Hypothalamus (tissue), 51 donors: ENCODE results near the gene MYLK.

ENCODE experiments used
- DNase-seq, 51 donors: peaks; one replicate each; lab custom pipeline; 2025; lab: John Stamatoyannopoulos, UW

Gene MYLK

DNA sequence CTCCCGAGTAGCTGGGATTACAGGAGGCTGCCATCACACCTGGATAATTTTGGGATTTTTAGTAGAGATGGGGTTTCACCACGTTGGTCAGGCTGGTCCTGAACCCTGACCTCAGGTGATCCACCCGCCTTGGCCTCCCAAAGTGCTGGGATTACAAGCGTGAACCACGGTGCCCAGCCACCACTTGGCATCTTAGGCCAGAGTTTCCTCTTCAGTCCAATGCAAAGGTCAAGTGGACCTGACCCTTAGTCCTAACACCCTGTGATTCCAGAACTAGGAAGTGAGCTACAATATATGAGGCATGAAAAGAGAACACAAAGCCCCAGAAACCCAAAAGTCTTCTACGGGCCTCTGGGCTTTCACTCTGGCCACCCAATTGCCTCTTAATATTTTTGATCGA, 5.3 kb downstream of the MYLK start:
- no peak for DNase-seq

DNA sequence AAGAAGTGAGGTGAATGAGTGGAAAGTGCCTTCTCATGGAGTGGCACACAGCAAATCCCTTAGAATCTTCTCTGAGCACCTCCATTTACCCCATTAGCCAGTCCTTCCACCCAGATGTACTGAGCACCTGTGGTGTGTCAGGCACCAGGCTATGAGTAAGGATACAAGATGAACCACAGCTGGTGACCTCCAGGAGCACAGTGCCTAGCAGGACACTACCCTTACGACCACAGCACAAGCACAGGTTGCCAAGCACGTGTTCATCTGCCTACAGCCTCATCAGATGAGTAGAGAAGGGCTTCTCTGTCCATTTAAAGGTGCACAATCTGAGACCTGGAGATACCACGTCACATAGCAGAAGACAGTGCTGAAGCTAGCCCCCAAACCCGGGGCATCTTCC, 6.2 kb downstream of the MYLK start:
- no peak for DNase-seq

DNA sequence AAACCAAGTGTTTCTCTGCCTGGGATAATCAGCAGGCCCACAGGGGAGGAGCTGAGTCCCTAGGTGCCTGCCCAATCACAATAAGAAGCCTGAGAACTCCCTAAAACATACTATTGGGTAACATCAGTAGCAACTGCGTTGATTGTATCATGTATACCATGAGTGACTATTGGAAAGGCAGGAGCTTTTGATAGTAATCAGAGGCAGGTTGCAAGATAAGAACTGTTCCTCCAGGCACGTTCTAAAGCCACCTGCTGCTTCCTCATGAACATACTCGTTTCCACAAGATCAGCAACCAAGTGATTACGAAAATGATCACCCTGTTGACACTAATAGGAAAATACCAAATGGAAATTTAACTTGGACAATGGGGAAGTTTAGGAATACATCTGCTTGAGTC, 6.7 kb downstream of the MYLK start:
- DNase-seq = no peak

DNA sequence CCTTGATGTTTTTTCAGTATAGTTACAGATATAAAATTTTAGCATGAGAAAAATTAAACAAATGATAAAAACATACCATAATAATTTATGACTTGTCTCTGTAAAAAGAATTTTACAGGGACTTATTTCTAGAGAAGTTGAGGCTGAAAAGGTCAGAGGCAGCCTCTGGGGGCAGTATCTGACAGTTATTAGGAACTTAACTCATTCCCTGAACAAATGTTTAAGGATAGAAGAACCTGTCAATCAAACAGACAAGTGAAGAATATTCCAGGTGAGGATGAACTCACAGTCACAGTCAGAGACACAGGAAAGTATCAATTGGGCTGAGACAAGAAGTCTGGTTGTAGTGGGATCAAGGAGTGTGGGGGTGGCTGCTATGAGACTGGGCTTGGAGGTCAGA, 7.3 kb downstream of the MYLK start:
- DNase-seq = no peak

DNA sequence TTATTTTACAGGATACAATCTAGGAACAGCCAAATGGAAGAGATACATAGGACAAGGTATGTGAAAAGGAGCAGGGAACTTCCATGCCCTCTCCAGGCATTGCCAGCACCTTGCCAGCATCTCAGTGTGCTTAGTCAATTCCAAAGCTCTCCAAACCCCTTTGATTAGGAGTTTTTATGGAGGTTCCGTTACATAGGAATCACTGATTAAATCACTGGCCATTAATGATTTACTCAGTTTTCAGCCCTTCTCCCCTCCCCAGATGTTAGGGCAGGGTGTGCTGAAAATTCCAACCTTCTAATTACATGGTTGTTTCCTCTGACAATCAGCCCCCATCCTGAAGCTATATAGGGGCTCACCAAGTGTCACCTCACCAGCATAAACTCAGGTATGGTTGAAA, 11.5 kb downstream of the MYLK start:
- no peak for DNase-seq

DNA sequence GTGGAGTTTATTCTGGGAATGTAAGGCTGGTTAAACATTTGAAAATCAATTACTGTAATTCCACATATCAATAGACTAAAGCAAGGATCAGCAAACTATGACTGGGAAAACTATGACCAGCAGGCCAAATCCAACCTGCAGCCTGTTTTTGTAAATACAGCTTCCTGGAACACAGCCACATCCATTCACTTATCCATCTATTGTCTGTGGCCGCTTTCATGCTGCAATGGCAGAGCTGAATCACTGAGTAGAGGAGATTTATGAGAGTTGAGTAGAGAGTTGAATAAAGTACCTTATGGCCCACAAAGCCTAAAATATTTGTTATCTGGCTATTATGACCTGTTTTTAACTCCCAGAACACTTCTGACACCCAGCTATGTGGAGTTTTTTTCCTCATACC, 12.2 kb downstream of the MYLK start:
- no peak for DNase-seq

- no peak for DNase-seq
Measured at GRCh38 chr3:123870033-123870432, 14.1 kb downstream of the MYLK start.

- no peak for DNase-seq
Measured at GRCh38 chr3:123869165-123869564, 15.0 kb downstream of the MYLK start.

DNA sequence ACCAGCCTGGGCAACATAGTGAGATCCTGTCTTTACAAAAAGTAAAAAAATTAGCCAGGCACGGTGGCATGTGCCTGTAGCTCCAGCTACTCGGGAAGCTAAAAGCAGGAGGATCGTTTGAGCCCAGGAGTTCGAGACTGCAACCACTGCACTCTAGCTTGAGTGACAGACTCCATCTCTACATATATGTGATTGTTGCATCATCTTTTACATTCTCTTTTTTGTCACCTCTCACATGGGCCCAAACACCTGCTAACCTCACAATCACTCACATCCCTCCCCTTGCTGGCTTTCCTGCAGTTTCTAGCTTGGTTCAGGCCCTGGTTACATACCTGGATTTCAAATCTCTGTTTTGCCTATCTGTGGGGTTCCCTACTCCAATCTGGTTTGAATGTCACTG, 19.4 kb downstream of the MYLK start:
- no peak for DNase-seq

DNA sequence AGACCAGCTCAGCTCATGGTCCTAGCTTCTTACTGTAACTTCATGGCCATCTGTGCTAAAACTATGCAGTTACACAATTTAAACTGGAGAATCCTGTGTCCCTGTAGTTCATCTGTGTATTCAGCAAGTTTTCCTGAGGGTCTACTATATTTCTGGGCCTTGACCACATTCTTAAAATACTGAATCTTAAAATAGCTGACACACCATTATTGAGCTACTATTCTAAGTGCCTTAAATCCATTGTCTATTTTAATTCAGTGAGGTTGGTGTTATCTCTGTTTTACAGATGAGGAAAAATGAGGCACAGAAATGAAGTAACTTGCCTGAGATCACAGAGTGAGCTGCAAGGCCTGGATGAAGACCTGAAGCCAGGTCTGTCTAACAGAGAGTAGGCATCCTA, 22.0 kb downstream of the MYLK start:
- DNase-seq = no peak

- no peak for DNase-seq
Measured at GRCh38 chr3:123861081-123861836, 22.9 kb downstream of the MYLK start.

- DNase-seq = no peak
Measured at GRCh38 chr3:123859177-123859576, 25.0 kb downstream of the MYLK start.

DNA sequence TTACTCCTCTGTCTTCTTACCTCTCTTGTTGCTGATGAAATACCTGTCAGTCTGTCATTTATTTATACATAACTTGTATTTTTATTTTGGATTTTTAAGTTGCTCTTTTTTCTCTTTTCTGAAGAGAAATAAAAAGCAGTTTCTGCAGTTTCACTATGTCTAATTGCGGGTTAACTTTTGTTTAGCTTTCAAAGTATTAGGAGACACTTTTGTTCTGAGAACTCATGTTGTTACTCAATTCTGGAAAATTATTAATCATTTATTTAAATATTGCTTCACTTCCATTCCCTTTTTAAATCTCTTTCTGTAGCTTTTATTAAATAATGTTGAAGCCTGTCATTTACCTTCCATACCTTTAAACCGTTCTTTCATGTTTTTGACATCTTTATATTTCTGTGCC, 29.2 kb downstream of the MYLK start:
- DNase-seq = no peak

DNA sequence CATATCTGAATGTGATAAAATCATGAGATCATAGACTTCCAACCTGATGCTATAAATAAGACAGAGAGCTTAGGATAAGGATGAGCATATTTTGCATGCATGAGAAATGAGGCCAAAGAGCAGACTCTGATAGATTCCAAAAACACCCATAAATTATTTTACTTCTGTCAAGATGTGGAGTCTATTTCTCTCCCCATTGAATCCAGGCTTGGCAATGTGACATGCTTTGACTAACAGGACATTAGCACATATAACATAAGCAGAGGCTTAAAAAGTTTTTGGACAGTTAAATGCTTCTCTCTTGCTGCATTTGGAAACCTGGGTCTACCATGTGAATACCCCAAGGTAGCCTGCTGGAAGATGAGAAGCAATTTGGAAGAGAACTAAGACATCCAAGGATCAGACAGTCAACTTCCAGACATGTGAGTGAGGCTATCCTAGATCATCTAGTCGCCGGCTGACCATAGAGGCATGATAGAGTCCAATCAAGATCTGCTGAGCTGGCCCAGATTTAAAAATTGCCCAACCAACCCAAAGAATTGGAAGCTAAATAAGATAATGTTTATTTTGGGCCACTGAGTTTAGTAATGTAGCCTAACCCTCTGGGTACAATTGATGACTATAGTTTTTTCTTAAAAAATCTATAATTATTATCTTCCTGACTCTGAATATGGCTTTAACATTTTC, 30.3 kb downstream of the MYLK start:
- no peak for DNase-seq

GRCh38 chr3:123847209-123847608, 36.9 kb downstream of the MYLK start:
- DNase-seq = no peak

- DNase-seq = no peak
Measured at GRCh38 chr3:123843668-123844067, 40.5 kb downstream of the MYLK start.

GRCh38 chr3:123842711-123843110, 41.4 kb downstream of the MYLK start:
- no peak for DNase-seq

- DNase-seq = no peak
Measured at GRCh38 chr3:123841476-123842238, 42.5 kb downstream of the MYLK start.

- no peak for DNase-seq
Measured at GRCh38 chr3:123840961-123841360, 43.2 kb downstream of the MYLK start.

DNA sequence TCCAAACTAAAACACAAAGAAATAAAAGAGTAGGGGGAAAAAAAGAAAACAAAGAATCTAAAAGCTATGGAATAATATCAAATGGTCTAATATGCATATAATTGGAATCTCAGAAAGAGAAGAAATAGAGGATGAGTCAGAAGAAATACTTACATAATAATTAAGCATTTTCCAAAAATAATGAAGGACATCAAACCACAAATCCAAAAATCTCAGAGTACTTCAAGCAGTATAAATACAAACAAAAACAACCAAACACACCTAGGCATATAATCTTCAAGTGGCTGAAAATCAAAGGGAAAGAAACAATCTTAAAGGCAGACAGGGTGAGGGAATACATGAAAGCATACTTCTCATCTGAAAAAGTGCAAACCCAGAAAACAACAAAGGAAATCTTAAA, 46.3 kb downstream of the MYLK start:
- DNase-seq = no peak

DNA sequence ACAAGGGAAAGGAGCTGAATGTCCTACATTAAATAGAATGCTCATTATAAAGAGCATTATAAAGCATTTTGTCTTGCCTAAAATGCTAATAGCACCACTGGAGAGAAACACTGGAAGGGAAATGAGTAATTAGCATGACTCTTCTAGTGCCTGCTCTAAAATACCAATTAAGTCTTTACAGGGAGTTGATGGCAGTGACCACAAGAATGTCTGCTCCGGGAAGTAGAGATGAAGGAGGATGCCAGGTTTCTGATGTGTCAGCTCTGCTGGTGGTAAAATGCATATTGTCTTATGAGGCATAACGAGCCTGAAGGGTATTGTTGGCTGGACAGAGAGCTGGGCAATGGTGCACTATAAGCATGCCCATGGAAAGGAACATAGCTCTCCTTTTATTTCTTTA, 49.5 kb downstream of the MYLK start:
- no peak for DNase-seq

- DNase-seq = no peak
Measured at GRCh38 chr3:123833398-123833785, 50.7 kb downstream of the MYLK start.
